Keratinocyte (primary cell): Measurements from ENCODE around the gene RNU6-8. TPM values are rescaled to one million over a fixed set of nuclear protein-coding genes. Genes with fewer than 3 reads are reported as not detected.

Experiments used
- DNase-seq: peaks from one replicate; pipeline ENCODE4 v3.0.0-alpha.2; 2011; ENCODE audit warnings: low read depth, missing footprints, low spot score
- FAIRE-seq: peaks from 2 replicates; lab custom pipeline; 2011; peaks lifted over from hg19 to GRCh38; lab: Jason Lieb, UNC
- H2AFZ ChIP-seq: 2 replicates; pipeline ENCODE4 v1.6.0; 2012; ENCODE audit warnings: low read length, control low read depth, inconsistent platforms; ENCODE audit not compliant: control insufficient read depth
- H3K27ac ChIP-seq: 2 replicates; pipeline ENCODE4 v1.5.1; 2011; ENCODE audit warnings: low read length; ENCODE audit not compliant: control insufficient read depth, insufficient read depth
- H3K27me3 ChIP-seq: 3 replicates; pipeline ENCODE4 v1.6.0; 2011; ENCODE audit warnings: low read length; ENCODE audit not compliant: control insufficient read depth, insufficient read depth; ENCODE audit errors: extremely low read depth
- H3K36me3 ChIP-seq, 2 experiments: 2 replicates in 1 of 2; 3 replicates in 1 of 2; pipeline ENCODE4 v1.5.1; 2011; ENCODE audit warnings: low read length in 2 of 2, mild to moderate bottlenecking in 1 of 2; ENCODE audit not compliant: control insufficient read depth in 2 of 2, insufficient read depth in 2 of 2; ENCODE audit errors: extremely low read depth in 1 of 2
- H3K4me1 ChIP-seq: 3 replicates; pipeline ENCODE4 v1.5.1; 2011; ENCODE audit warnings: low read length; ENCODE audit not compliant: control insufficient read depth, insufficient read depth; ENCODE audit errors: extremely low read depth
- H3K4me2 ChIP-seq: 3 replicates; pipeline ENCODE4 v1.6.0; 2011; ENCODE audit warnings: low read depth, low read length; ENCODE audit not compliant: control insufficient read depth, insufficient read depth; ENCODE audit errors: extremely low read depth
- H3K4me3 ChIP-seq, 3 experiments: fragments of 200-600 bp in 1 of 3; sonication (generic) in 1 of 3; 2 replicates in 2 of 3; 3 replicates in 1 of 3; pipeline ENCODE4 v1.5.1; 2011 to 2016; ENCODE audit warnings: low read length in 3 of 3, mild to moderate bottlenecking in 3 of 3, control low read depth in 2 of 3, inconsistent platforms in 1 of 3, low read depth in 1 of 3, mixed read lengths in 1 of 3, mixed run types in 1 of 3, moderate library complexity in 1 of 3; ENCODE audit not compliant: control insufficient read depth in 2 of 3, insufficient read depth in 2 of 3; ENCODE audit errors: extremely low read depth in 1 of 3
- H3K79me2 ChIP-seq: 2 replicates; pipeline ENCODE4 v1.6.0; 2012; ENCODE audit warnings: low read length; ENCODE audit not compliant: control insufficient read depth, insufficient read depth
- H3K9ac ChIP-seq: 3 replicates; pipeline ENCODE4 v1.6.0; 2011; ENCODE audit warnings: low read length; ENCODE audit not compliant: control insufficient read depth, insufficient read depth; ENCODE audit errors: extremely low read depth
- H3K9me1 ChIP-seq: 3 replicates; pipeline ENCODE4 v1.6.0; 2011; ENCODE audit warnings: low read length; ENCODE audit not compliant: control insufficient read depth, insufficient read depth; ENCODE audit errors: extremely low read depth
- H3K9me3 ChIP-seq: 2 replicates; pipeline ENCODE4 v1.5.1; 2012; ENCODE audit warnings: low read depth, low read length; ENCODE audit not compliant: control insufficient read depth
- H4K20me1 ChIP-seq: 3 replicates; pipeline ENCODE4 v1.6.0; 2011; ENCODE audit warnings: low read length; ENCODE audit not compliant: control insufficient read depth, insufficient read depth; ENCODE audit errors: extremely low read depth
- EZH2 ChIP-seq: IDR thresholded peaks from one replicate; pipeline ENCODE4 v1.6.1; 2012; ENCODE audit warnings: inconsistent platforms, mild to moderate bottlenecking, low read length, moderate library complexity
- dilution Hi-C: fragments of 300-500 bp; cut with MboI; formaldehyde crosslinking; loops from one replicate; pipeline ENCODE4 v1.7.0; 2020; ENCODE audit warnings: low sequenced_read_pairs; ENCODE audit not compliant: extremely low pct_ligation_motif_present
- polyA plus RNA-seq, 5 experiments: library from polyadenylated mRNA; depleted of rRNA in 3 of 5; stranded (reverse) in 3 of 5; stranded (forward) in 1 of 5; unstranded in 1 of 5; fragments of >200 nt; gene quantifications; 1 replicate in 1 of 5; 2 replicates in 3 of 5; 3 replicates in 1 of 5; pipeline versions ENCODE4 v1.2.1 to v1.2.3, GENCODE V29; 2011 to 2012; ENCODE audit warnings: missing spikeins in 2 of 5, low read depth in 1 of 5, low replicate concordance in 1 of 5
- TF ChIP-seq, protein P1 (sequence below), 3 experiments: IDR thresholded peaks in 1 of 3; conservative IDR thresholded peaks in 1 of 3; optimal IDR thresholded peaks in 1 of 3; 2 replicates in 2 of 3; 3 replicates in 1 of 3; pipeline versions ENCODE3 to v1.5.1; 2011; ENCODE audit warnings: low read length in 3 of 3, mild to moderate bottlenecking in 3 of 3, moderate library complexity in 2 of 3, control low read depth in 1 of 3, inconsistent platforms in 1 of 3; ENCODE audit not compliant: insufficient read depth in 2 of 3; ENCODE audit errors: extremely low read depth in 1 of 3

The RNU6-8 gene
- polyA plus RNA-seq, 1 donor (not counting 4 experiments of a cell fraction or from before 2014, with no cell fraction given): not detected

DNA sequence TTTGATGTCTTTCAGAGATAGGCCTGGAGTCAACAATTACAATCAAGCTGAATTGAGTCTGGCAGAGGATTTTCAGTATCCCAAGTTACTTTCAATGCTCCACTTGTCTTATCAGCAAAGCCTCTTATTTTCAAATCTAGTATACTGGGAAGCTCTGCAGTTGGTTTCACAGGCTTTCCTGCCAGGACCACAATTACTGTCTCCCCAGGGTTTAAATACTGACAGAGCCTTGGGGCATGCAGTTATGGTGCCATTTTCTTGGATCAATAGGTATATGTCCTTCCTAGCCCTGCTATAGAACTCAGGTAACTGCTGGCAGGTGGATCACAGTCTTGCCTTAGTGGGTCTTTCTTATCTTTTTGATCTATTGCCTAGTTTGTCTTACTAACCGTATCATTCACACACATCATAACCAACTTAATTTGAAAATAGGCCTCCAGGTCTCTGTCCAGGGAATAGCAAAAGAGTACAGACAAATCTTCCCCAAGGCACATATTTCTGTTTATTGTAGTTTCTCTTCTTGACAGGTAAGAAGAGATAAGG lies 22.4 kb upstream of the RNU6-8 start:
- Histone ChIP-seq H4K20me1 (no peaks in the 10 kb centered on the region), H3K9me3 (no peaks in the 10 kb centered on the region), H3K79me2 (no peaks in the 10 kb centered on the region), H3K4me3 (no peak overlapping the region), H3K4me2 (peak overlapping the region; percentile 17), H3K9me1 (no peaks in the 10 kb centered on the region), H3K9ac (no peak overlapping the region), H3K27ac (peak overlapping the region; percentile 30), H2AFZ (no peak overlapping the region), H3K27me3 (no peaks in the 10 kb centered on the region), H3K4me1 (peaks cover 21% of the 10 kb centered on the region), H3K36me3 (no peaks in the 10 kb centered on the region)
- dilution Hi-C loops: no loop called here
- no peak for DNase-seq
- FAIRE-seq: peak; percentile 36
- TF ChIP-seq, protein P1, sequence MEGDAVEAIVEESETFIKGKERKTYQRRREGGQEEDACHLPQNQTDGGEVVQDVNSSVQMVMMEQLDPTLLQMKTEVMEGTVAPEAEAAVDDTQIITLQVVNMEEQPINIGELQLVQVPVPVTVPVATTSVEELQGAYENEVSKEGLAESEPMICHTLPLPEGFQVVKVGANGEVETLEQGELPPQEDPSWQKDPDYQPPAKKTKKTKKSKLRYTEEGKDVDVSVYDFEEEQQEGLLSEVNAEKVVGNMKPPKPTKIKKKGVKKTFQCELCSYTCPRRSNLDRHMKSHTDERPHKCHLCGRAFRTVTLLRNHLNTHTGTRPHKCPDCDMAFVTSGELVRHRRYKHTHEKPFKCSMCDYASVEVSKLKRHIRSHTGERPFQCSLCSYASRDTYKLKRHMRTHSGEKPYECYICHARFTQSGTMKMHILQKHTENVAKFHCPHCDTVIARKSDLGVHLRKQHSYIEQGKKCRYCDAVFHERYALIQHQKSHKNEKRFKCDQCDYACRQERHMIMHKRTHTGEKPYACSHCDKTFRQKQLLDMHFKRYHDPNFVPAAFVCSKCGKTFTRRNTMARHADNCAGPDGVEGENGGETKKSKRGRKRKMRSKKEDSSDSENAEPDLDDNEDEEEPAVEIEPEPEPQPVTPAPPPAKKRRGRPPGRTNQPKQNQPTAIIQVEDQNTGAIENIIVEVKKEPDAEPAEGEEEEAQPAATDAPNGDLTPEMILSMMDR (optimal IDR thresholded peaks at IDR 0.05 in 1 of 3, IDR thresholded peaks at IDR 0.05 in 1 of 3, conservative IDR thresholded peaks at IDR 0.05 in 1 of 3; ENCODE audit: extremely low read depth in 1 of 3, insufficient read depth in 2 of 3, low read length in 3 of 3): no peak
- TF ChIP-seq EZH2: no peak

DNA sequence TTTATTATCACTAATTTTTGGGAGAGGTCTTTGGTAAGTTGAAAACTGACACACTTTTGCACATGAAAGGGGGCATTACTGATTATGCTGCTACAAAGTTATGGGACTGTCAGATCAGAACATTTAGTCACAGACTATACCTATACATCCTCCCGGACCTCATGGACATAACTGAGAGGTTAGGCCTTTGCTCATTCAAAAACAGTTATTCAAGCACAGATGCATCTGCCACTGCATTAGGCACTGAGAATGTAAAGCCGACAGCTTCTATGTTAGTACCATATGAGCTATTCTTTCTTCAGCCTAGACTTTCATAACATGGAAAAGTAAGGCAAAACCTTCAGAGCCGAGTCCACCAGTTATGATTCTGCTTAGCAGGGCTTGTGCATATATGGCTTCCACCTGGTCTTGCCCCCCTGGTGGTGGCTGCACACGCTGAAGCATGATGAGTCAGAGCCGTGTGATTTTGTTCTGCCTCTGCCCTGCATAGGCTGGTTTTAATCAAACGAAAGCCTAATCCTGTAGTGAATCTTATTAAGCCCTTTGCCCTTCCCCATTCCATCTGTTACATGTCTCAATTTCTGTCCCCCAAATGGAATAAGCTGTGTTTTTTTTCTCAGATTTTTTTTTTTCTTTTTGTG lies 21.8 kb upstream of the RNU6-8 start:
- no peaks in the 10 kb centered on the region for H3K79me2 ChIP-seq
- H3K4me1 ChIP-seq: peaks cover 15% of the 10 kb centered on the region
- dilution Hi-C loops: no loop called here
- peak overlapping the region; percentile 30 for H3K27ac ChIP-seq
- TF ChIP-seq EZH2: no peak
- TF ChIP-seq, protein P1 (optimal IDR thresholded peaks at IDR 0.05 in 1 of 3, IDR thresholded peaks at IDR 0.05 in 1 of 3, conservative IDR thresholded peaks at IDR 0.05 in 1 of 3; ENCODE audit: extremely low read depth in 1 of 3, insufficient read depth in 2 of 3, low read length in 3 of 3): peak; percentile 56 to 62 (median 60)
- DNase-seq (no peak), FAIRE-seq (peak; percentile 83)
- H3K9me1 ChIP-seq: no peaks in the 10 kb centered on the region
- H4K20me1 ChIP-seq: no peaks in the 10 kb centered on the region
- H3K4me2 ChIP-seq: peak overlapping the region; percentile 17
- H3K4me3 ChIP-seq: no peak overlapping the region
- H3K9me3 ChIP-seq: no peaks in the 10 kb centered on the region
- H3K27me3 ChIP-seq: no peaks in the 10 kb centered on the region
- no peaks in the 10 kb centered on the region for H3K36me3 ChIP-seq
- no peak overlapping the region for H2AFZ ChIP-seq
- H3K9ac ChIP-seq: no peak overlapping the region
